Spleen (tissue), 11 donors: Measurements from ENCODE around the gene PLK4. TPM values are rescaled to one million over a fixed set of nuclear protein-coding genes. Genes with fewer than 3 reads are reported as not detected.
A peak's percentile ranks its signal among the peaks of the same experiment; 100 is the strongest.

Experiments
- DNase-seq: peaks from one replicate; pipeline ENCODE4 v3.0.0-alpha.2; 2020
- H3K27ac ChIP-seq, 8 donors: fragments of 200-600 bp; sonication (generic) in 7 of 8; 1 replicate in 4 of 8; 2 replicates in 4 of 8; pipeline versions ENCODE4 v1.5.0 to v1.8.0; 2016 to 2021; ENCODE audit warnings: inconsistent platforms in 4 of 8, mild to moderate bottlenecking in 4 of 8, moderate library complexity in 1 of 8
- H3K27me3 ChIP-seq, 7 donors: fragments of 200-600 bp; sonication (generic) in 6 of 7; replicated peaks in 1 of 7; 1 replicate in 4 of 7; 2 replicates in 3 of 7; pipeline versions ENCODE4 v1.5.0 to v1.8.0; 2016 to 2021; ENCODE audit warnings: inconsistent platforms in 3 of 7, mild to moderate bottlenecking in 1 of 7
- H3K36me3 ChIP-seq, 6 donors: fragments of 200-600 bp; sonication (generic) in 5 of 6; 1 replicate in 4 of 6; 2 replicates in 2 of 6; pipeline versions ENCODE4 v1.5.0 to v1.8.0; 2016 to 2021; ENCODE audit warnings: inconsistent platforms in 2 of 6
- H3K4me1 ChIP-seq, 6 donors: fragments of 200-600 bp; sonication (generic) in 5 of 6; 1 replicate in 3 of 6; 2 replicates in 3 of 6; pipeline versions ENCODE4 v1.5.0 to v1.8.0; 2016 to 2021; ENCODE audit warnings: inconsistent platforms in 3 of 6
- H3K4me3 ChIP-seq, 8 donors: fragments of 200-600 bp; sonication (generic) in 7 of 8; 1 replicate in 4 of 8; 2 replicates in 4 of 8; pipeline versions ENCODE4 v1.5.0 to v1.8.0; 2016 to 2021; ENCODE audit warnings: inconsistent platforms in 4 of 8, mild to moderate bottlenecking in 4 of 8, moderate library complexity in 2 of 8
- H3K9me3 ChIP-seq, 8 donors: fragments of 200-600 bp; sonication (generic) in 7 of 8; 1 replicate in 4 of 8; 2 replicates in 4 of 8; pipeline versions ENCODE4 v1.5.0 to v1.8.0; 2016 to 2021; ENCODE audit warnings: inconsistent platforms in 4 of 8
- POLR2A ChIP-seq, 3 donors: fragments of 450-650 bp; IDR thresholded peaks; one replicate each; pipeline ENCODE4 v1.5.1; 2017; ENCODE audit warnings: antibody characterized with exemption in 3 of 3, mild to moderate bottlenecking in 1 of 3
- POLR2AphosphoS5 ChIP-seq, 3 donors: sonication (generic); formaldehyde crosslinking; IDR thresholded peaks; one replicate each; pipeline ENCODE4 v1.5.1; 2017; ENCODE audit warnings: antibody characterized with exemption in 3 of 3
- WGBS, 5 donors: extraction: QIAGEN DNeasy Blood & Tissue Kit in 3 of 5; methylation state at CpG; one replicate each; pipeline versions ENCODE4 v1.1.5 to v1.1.7; 2013 to 2018; 5-methylcytosine and 5-hydroxymethylcytosine counted together
- intact Hi-C: fragments of 100-400 bp; cut with DNase I; formaldehyde crosslinking; loops from one replicate; pipeline ENCODE4 v1.15.0; 2023; ENCODE audit warnings: low total_unique reads
- polyA plus RNA-seq, 3 donors: library from polyadenylated mRNA; stranded (reverse); fragments of 200-250 nt; gene quantifications; one replicate each; pipeline ENCODE4 v1.2.1, GENCODE V29; 2013
- total RNA-seq, 7 donors: library from RNA; depleted of rRNA in 3 of 7; stranded (reverse); fragments of >200 nt in 3 of 7; fragmentation: NEBNext Ultra II Directional in 4 of 7; extraction: Animal tissue kit (Norgen Biotek cat#: 25700) in 4 of 7; gene quantifications; one replicate each; pipeline versions ENCODE4 v1.1.0 to v1.2.1, GENCODE V29; 2016 to 2021
- TF ChIP-seq, protein P1 (sequence below), 11 experiments: fragments of 200-600 bp in 7 of 11; fragments of 450-650 bp in 4 of 11; sonication (generic) in 4 of 11; IDR thresholded peaks in 8 of 11; conservative IDR thresholded peaks in 3 of 11; 1 replicate in 7 of 11; 2 replicates in 4 of 11; pipeline versions ENCODE4 v1.4.0 to v1.8.0; 2016 to 2021; ENCODE audit warnings: antibody characterized with exemption in 11 of 11, inconsistent platforms in 4 of 11, mild to moderate bottlenecking in 1 of 11
- donor health status: healthy with polysubstance abuse.
- donor health status: DM: no; HTN: no; CAD: no; lungs with moderate emphysema.
- donor health status: DM: no; HTN: no; CAD: no.
- donor health status: Bipolar disorder and iron deficiency.
- donor health status: healthy.
- donor health status: DM: no; HTN: no; CAD: no.
- donor health status: DM: yes; HTN: yes; CAD: no.

Gene PLK4
- total and polyA plus RNA-seq, 10 donors: 1.9 to 10.4 (median 4.4) TPM

- DNase-seq: no peak
- peaks cover 0 to 16% (median 10%) of the 10 kb centered on the region in 6 donors for H3K4me1 ChIP-seq
- intact Hi-C loops: no loop called here
- no peaks in the 10 kb centered on the region for H3K27me3 ChIP-seq
- no peak overlapping the region for H3K27ac ChIP-seq
- 40 to 71% (median 60%) methylated on average over 1 of the region's 1 CpG for WGBS, 5 donors
- H3K36me3 ChIP-seq: no peaks in the 10 kb centered on the region
- no peak for TF ChIP-seq POLR2AphosphoS5 (IDR thresholded peaks at IDR 0.05)
- TF ChIP-seq, protein P1, sequence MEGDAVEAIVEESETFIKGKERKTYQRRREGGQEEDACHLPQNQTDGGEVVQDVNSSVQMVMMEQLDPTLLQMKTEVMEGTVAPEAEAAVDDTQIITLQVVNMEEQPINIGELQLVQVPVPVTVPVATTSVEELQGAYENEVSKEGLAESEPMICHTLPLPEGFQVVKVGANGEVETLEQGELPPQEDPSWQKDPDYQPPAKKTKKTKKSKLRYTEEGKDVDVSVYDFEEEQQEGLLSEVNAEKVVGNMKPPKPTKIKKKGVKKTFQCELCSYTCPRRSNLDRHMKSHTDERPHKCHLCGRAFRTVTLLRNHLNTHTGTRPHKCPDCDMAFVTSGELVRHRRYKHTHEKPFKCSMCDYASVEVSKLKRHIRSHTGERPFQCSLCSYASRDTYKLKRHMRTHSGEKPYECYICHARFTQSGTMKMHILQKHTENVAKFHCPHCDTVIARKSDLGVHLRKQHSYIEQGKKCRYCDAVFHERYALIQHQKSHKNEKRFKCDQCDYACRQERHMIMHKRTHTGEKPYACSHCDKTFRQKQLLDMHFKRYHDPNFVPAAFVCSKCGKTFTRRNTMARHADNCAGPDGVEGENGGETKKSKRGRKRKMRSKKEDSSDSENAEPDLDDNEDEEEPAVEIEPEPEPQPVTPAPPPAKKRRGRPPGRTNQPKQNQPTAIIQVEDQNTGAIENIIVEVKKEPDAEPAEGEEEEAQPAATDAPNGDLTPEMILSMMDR (IDR thresholded peaks at IDR 0.05 in 8 of 11, conservative IDR thresholded peaks at IDR 0.05 in 3 of 11): no peak
- no peak for TF ChIP-seq POLR2A (IDR thresholded peaks at IDR 0.05)
- H3K9me3 ChIP-seq: peaks cover 5 to 76% (median 69%) of the 10 kb centered on the region in 8 donors
- no peak overlapping the region for H3K4me3 ChIP-seq
These were observed 28.0 kb upstream of the PLK4 start for GRCh38 chr4:127852661-127853060.

DNA sequence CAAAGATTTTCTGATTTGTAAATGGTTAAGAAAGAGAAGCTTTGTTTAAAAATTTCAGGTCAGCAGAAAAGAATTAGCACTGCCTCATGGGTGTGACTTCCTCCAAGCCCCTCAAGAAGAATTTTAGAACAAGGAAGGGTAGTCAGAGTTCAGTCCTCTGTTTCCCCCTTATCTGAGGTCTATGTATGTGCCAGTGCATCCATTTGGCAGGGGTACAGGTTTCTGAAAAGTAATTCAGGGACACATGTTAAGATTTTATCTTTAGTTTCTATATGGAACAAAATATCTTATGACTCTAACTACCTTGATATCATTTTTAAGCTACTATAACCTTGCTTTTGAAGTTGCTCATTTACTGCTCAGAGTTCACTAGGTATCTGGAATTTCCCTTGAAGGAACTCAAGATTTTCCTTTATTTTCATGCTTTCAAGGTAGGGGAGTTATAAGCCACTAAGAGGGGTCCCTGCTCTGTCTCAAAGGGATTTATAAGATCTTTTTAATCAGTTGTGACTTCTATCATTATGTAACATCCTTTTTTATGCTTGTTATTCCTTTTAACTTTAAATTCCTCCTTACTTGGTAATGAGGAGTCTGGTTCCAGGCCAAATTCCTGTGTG, 24.4 kb upstream of the PLK4 start:
- DNase-seq: no peak
- H3K36me3 ChIP-seq: no peaks in the 10 kb centered on the region
- H3K27me3 ChIP-seq: no peaks in the 10 kb centered on the region
- peaks cover 0 to 16% (median 10%) of the 10 kb centered on the region in 6 donors for H3K4me1 ChIP-seq
- TF ChIP-seq POLR2AphosphoS5 (IDR thresholded peaks at IDR 0.05): no peak
- no peak for TF ChIP-seq POLR2A (IDR thresholded peaks at IDR 0.05)
- TF ChIP-seq, protein P1 (IDR thresholded peaks at IDR 0.05 in 8 of 11, conservative IDR thresholded peaks at IDR 0.05 in 3 of 11): no peak
- H3K9me3 ChIP-seq: peaks cover 0 to 52% (median 39%) of the 10 kb centered on the region in 8 donors
- intact Hi-C loops: no loop called here
- H3K27ac ChIP-seq: peak overlapping the region in 2 of 8 donors; percentile 20 to 50
- H3K4me3 ChIP-seq: no peak overlapping the region

GRCh38 chr4:127856813-127857447, 23.8 kb upstream of the PLK4 start:
- Histone ChIP-seq H3K4me3 (no peak overlapping the region), H3K4me1 (peaks cover 0 to 16% (median 10%) of the 10 kb centered on the region in 6 donors), H3K36me3 (no peaks in the 10 kb centered on the region), H3K27ac (peak overlapping the region in 3 of 8 donors; percentile 20 to 50 (median 20)), H3K27me3 (no peaks in the 10 kb centered on the region), H3K9me3 (peaks cover 0 to 46% (median 34%) of the 10 kb centered on the region in 8 donors)
- TF ChIP-seq POLR2AphosphoS5 (IDR thresholded peaks at IDR 0.05) (no peak), POLR2A (IDR thresholded peaks at IDR 0.05) (no peak)
- TF ChIP-seq, protein P1 (IDR thresholded peaks at IDR 0.05 in 8 of 11, conservative IDR thresholded peaks at IDR 0.05 in 3 of 11): no peak
- DNase-seq: no peak
- intact Hi-C loops: no loop called here
- 60 to 74% (median 68%) methylated on average over 4 of the region's 4 CpGs for WGBS, 5 donors

DNA sequence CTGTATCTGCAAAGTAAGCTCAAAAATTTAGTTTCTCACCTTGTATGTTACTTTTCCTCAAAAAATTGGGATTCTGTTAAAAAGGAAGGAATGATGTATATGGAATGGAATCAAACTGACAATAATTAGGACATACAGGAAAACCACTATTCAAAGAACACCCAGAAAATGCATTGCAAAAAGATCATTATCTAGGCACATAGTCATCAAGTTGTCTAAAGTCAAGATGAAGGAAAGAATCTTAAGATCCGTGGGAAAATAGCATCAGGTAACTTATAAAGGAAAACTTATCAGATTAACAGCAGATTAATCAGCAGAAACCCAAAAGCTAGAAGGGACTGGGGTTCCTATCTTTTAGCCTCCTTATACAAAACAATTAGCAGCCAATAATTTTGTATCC, 23.1 kb upstream of the PLK4 start:
- 91 to 97% (median 94%) methylated on average over 1 of the region's 1 CpG for WGBS, 5 donors
- H3K27me3 ChIP-seq: no peaks in the 10 kb centered on the region
- H3K4me1 ChIP-seq: peaks cover 0 to 16% (median 10%) of the 10 kb centered on the region in 6 donors
- TF ChIP-seq, protein P1 (IDR thresholded peaks at IDR 0.05 in 8 of 11, conservative IDR thresholded peaks at IDR 0.05 in 3 of 11): no peak
- no peak for TF ChIP-seq POLR2A (IDR thresholded peaks at IDR 0.05)
- TF ChIP-seq POLR2AphosphoS5 (IDR thresholded peaks at IDR 0.05): no peak
- DNase-seq: no peak
- intact Hi-C loops: no loop called here
- H3K4me3 ChIP-seq: no peak overlapping the region
- peaks cover 0 to 39% (median 28%) of the 10 kb centered on the region in 8 donors for H3K9me3 ChIP-seq
- no peak overlapping the region for H3K27ac ChIP-seq
- H3K36me3 ChIP-seq: no peaks in the 10 kb centered on the region
